Erythroblast (primary cell): ENCODE measurements around the gene IL18R1.

Source experiments
- GATA1 ChIP-seq: IDR thresholded peaks from 2 replicates; pipeline ENCODE4 v1.6.1; 2011; ENCODE audit warnings: low read depth, mild to moderate bottlenecking, control low read depth, low read length, moderate library complexity
- POLR2A ChIP-seq: IDR thresholded peaks from 2 replicates; pipeline ENCODE4 v1.6.1; 2011; ENCODE audit warnings: mild to moderate bottlenecking, low read length

GRCh38 chr2:102410952-102411351, 55.4 kb downstream of the IL18R1 start:
- TF ChIP-seq GATA1 (no peak), POLR2A (no peak)
